ENCODE results near the gene S100A10.

The S100A10 gene

DNA sequence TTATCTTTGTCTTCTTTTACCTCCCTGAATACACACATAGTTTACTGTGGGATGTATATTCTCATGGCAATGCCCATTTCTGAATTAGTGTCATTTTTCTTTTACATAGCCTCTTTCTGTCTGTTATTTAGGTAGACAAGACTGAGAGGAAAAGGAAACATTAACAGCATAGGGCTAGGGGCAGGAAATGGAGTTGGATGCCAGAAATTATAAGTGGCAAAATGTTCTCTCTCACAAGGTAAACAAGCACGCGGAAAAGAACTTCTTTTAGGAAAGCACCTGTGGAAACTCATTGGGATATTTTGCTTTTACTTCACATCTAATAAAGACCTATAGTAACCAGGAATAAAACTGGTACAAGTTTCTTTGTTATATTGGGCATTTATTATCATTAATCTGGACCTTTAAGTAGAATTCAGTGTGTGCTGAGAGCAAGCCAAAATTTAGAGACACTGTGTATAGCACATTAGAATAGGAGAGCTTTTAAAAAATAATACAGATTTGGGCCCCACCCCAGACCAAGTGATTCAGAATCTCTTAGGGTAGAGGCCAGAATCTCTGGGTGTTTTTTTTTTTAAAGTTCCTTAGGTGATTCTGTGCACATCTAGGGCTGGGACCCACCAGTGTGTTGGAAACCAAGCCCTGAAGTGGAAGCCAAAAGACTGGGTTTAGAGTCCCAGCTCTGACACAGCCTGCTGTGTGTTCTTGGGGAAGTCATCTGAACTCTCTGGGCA lies 32.7 kb downstream of the S100A10 start:
- H3K27me3 ChIP-seq (replicated peaks; ENCODE audit: insufficient read depth, low read length), result no peaks in the 10 kb centered on the region
- H3K4me2 ChIP-seq (ENCODE audit: low read depth, low read length), result no peak overlapping the region
- H3K4me1 ChIP-seq (ENCODE audit: low read length), result no peaks in the 10 kb centered on the region
- no peak overlapping the region for H3K4me3 ChIP-seq (ENCODE audit: low read length)
- no peaks in the 10 kb centered on the region for H3K9me3 ChIP-seq (replicated peaks; ENCODE audit: insufficient read depth, low read length)
- H2AFZ ChIP-seq (ENCODE audit: low read length), result no peak overlapping the region
- H3K36me3 ChIP-seq (replicated peaks; ENCODE audit: insufficient read depth, low read length), result no peaks in the 10 kb centered on the region
- no peaks in the 10 kb centered on the region for H3F3A ChIP-seq (ENCODE audit: insufficient read depth, low read length)
- TF ChIP-seq EZH2 (optimal IDR thresholded peaks at IDR 0.05; ENCODE audit: low read depth, low read length) (no peak), EZH2phosphoT487 (IDR thresholded peaks at IDR 0.05; ENCODE audit: low read length) (no peak), CTCF (IDR thresholded peaks at IDR 0.05; ENCODE audit: low read length) (no peak)
- H3K9ac ChIP-seq (ENCODE audit: low read length), result no peak overlapping the region
- no peaks in the 10 kb centered on the region for H3K79me2 ChIP-seq (ENCODE audit: low read length)
- no peaks in the 10 kb centered on the region for H4K20me1 ChIP-seq (ENCODE audit: insufficient read depth, low read length)
- no peak for DNase-seq
- no peaks in the 10 kb centered on the region for H3K9me2 ChIP-seq (replicated peaks; ENCODE audit: insufficient read depth, low read length)
- no peak overlapping the region for H3K27ac ChIP-seq (ENCODE audit: low read length)

DNA sequence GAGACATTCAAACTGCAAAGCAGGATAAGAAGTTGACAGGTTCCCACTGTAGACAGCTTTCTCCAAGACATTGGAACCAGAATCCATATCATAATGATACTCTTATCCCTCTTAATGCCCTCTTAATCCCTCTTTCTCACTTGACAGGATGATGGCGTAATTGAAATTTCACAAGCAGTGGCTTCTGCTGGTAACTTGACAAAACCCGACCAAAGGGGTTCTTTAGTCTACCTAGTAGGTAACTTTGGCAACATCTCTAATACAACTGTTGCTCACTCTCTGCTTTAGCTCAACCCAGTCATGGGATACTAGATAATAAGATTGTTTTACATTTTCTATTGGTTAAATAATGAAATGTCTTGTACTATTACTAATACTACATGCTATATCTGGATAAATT lies 34.7 kb downstream of the S100A10 start:
- no peak overlapping the region for H3K4me3 ChIP-seq (ENCODE audit: low read length)
- TF ChIP-seq EZH2phosphoT487 (IDR thresholded peaks at IDR 0.05; ENCODE audit: low read length), result no peak
- TF ChIP-seq CTCF (IDR thresholded peaks at IDR 0.05; ENCODE audit: low read length), result no peak
- TF ChIP-seq EZH2 (optimal IDR thresholded peaks at IDR 0.05; ENCODE audit: low read depth, low read length), result no peak
- no peaks in the 10 kb centered on the region for H3K27me3 ChIP-seq (replicated peaks; ENCODE audit: insufficient read depth, low read length)
- H3K9me3 ChIP-seq (replicated peaks; ENCODE audit: insufficient read depth, low read length), result no peaks in the 10 kb centered on the region
- no peaks in the 10 kb centered on the region for H3K9me2 ChIP-seq (replicated peaks; ENCODE audit: insufficient read depth, low read length)
- no peak for DNase-seq
- no peaks in the 10 kb centered on the region for H3K79me2 ChIP-seq (ENCODE audit: low read length)
- H3K27ac ChIP-seq (ENCODE audit: low read length), result no peak overlapping the region
- H3K9ac ChIP-seq (ENCODE audit: low read length), result no peak overlapping the region
- H3K36me3 ChIP-seq (replicated peaks; ENCODE audit: insufficient read depth, low read length), result no peaks in the 10 kb centered on the region
- no peaks in the 10 kb centered on the region for H3F3A ChIP-seq (ENCODE audit: insufficient read depth, low read length)
- no peak overlapping the region for H3K4me2 ChIP-seq (ENCODE audit: low read depth, low read length)
- H3K4me1 ChIP-seq (ENCODE audit: low read length), result no peaks in the 10 kb centered on the region
- H4K20me1 ChIP-seq (ENCODE audit: insufficient read depth, low read length), result no peaks in the 10 kb centered on the region
- H2AFZ ChIP-seq (ENCODE audit: low read length), result no peak overlapping the region

GRCh38 chr1:151956957-151957497 lies 36.6 kb downstream of the S100A10 start:
- no peak for DNase-seq
- no peak overlapping the region for H2AFZ ChIP-seq (ENCODE audit: low read length)
- no peak for TF ChIP-seq EZH2 (optimal IDR thresholded peaks at IDR 0.05; ENCODE audit: low read depth, low read length)
- no peak for TF ChIP-seq EZH2phosphoT487 (IDR thresholded peaks at IDR 0.05; ENCODE audit: low read length)
- TF ChIP-seq CTCF (IDR thresholded peaks at IDR 0.05; ENCODE audit: low read length), result no peak
- H3K9me3 ChIP-seq (replicated peaks; ENCODE audit: insufficient read depth, low read length), result no peaks in the 10 kb centered on the region
- H3K36me3 ChIP-seq (replicated peaks; ENCODE audit: insufficient read depth, low read length), result no peaks in the 10 kb centered on the region
- H3K9me2 ChIP-seq (replicated peaks; ENCODE audit: insufficient read depth, low read length), result no peaks in the 10 kb centered on the region
- no peaks in the 10 kb centered on the region for H3K4me1 ChIP-seq (ENCODE audit: low read length)
- H3K4me3 ChIP-seq (ENCODE audit: low read length), result no peak overlapping the region
- no peaks in the 10 kb centered on the region for H3K27me3 ChIP-seq (replicated peaks; ENCODE audit: insufficient read depth, low read length)
- H3K9ac ChIP-seq (ENCODE audit: low read length), result no peak overlapping the region
- H3F3A ChIP-seq (ENCODE audit: insufficient read depth, low read length), result no peaks in the 10 kb centered on the region
- H3K79me2 ChIP-seq (ENCODE audit: low read length), result no peaks in the 10 kb centered on the region
- H3K27ac ChIP-seq (ENCODE audit: low read length), result no peak overlapping the region
- H4K20me1 ChIP-seq (ENCODE audit: insufficient read depth, low read length), result no peaks in the 10 kb centered on the region
- no peak overlapping the region for H3K4me2 ChIP-seq (ENCODE audit: low read depth, low read length)

Data from MM.1S (cell line).